Bronchial epithelial cell (primary cell): ENCODE measurements around the gene NEDD4L. TPM values are rescaled to one million over a fixed set of nuclear protein-coding genes. Genes with fewer than 3 reads are reported as not detected.

Source experiments
- DNase-seq: peaks from one replicate; pipeline ENCODE4 v3.0.0-alpha.2; 2010; ENCODE audit warnings: low read depth
- FAIRE-seq: peaks from 2 replicates; lab custom pipeline; 2011; peaks lifted over from hg19 to GRCh38; lab: Jason Lieb, UNC
- H3K27me3 ChIP-seq: 2 replicates; pipeline ENCODE4 v1.5.1; 2011; ENCODE audit warnings: low read length; ENCODE audit not compliant: control insufficient read depth, insufficient read depth
- H3K36me3 ChIP-seq: 2 replicates; pipeline ENCODE4 v1.5.1; 2011; ENCODE audit warnings: low read length; ENCODE audit not compliant: control insufficient read depth, insufficient read depth
- H3K4me3 ChIP-seq: 2 replicates; pipeline ENCODE4 v1.5.1; 2011; ENCODE audit warnings: mild to moderate bottlenecking, low read depth, low read length, control low read depth
- CTCF ChIP-seq: IDR thresholded peaks from 2 replicates; pipeline ENCODE4 v1.5.1; 2011; ENCODE audit warnings: mild to moderate bottlenecking, moderate library complexity, low read length, control low read depth, inconsistent platforms; ENCODE audit not compliant: insufficient read depth, severe bottlenecking
- total RNA-seq: library from RNA; depleted of rRNA; stranded (reverse); fragments of >200 nt; gene quantifications from 2 replicates; pipeline ENCODE4 v1.2.1, GENCODE V29; 2014

NEDD4L gene
- total RNA-seq, 1 donor from 2014 or later, result 11.3 TPM

GRCh38 chr18:58013241-58014211 is 30.5 kb upstream of the NEDD4L start:
- FAIRE-seq (peak; percentile 28), DNase-seq (peak; percentile 96)
- no peak overlapping the region for H3K4me3 ChIP-seq
- no peak for TF ChIP-seq CTCF
- H3K27me3 ChIP-seq, result no peaks in the 10 kb centered on the region
- H3K36me3 ChIP-seq, result no peaks in the 10 kb centered on the region

GRCh38 chr18:58015065-58015780 is 28.8 kb upstream of the NEDD4L start:
- FAIRE-seq (no peak), DNase-seq (no peak)
- no peaks in the 10 kb centered on the region for H3K27me3 ChIP-seq
- H3K4me3 ChIP-seq, result no peak overlapping the region
- TF ChIP-seq CTCF, result no peak
- H3K36me3 ChIP-seq, result no peaks in the 10 kb centered on the region

- no peak for FAIRE-seq
- Histone ChIP-seq H3K27me3 (no peaks in the 10 kb centered on the region), H3K4me3 (no peak overlapping the region), H3K36me3 (no peaks in the 10 kb centered on the region)
- no peak for DNase-seq
- no peak for TF ChIP-seq CTCF
Measured at GRCh38 chr18:58017267-58017666, 26.8 kb upstream of the NEDD4L start.

- no peak for DNase-seq
- FAIRE-seq, result no peak
- no peak for TF ChIP-seq CTCF
- Histone ChIP-seq H3K27me3 (no peaks in the 10 kb centered on the region), H3K4me3 (no peak overlapping the region), H3K36me3 (no peaks in the 10 kb centered on the region)
Measured at GRCh38 chr18:58020567-58021107, 23.4 kb upstream of the NEDD4L start.

GRCh38 chr18:58021504-58021903 is 22.5 kb upstream of the NEDD4L start:
- DNase-seq (no peak), FAIRE-seq (no peak)
- no peak for TF ChIP-seq CTCF
- Histone ChIP-seq H3K4me3 (no peak overlapping the region), H3K36me3 (no peaks in the 10 kb centered on the region), H3K27me3 (no peaks in the 10 kb centered on the region)
